Activated T-helper 2 cell treated with anti-CD3 and anti-CD28 coated beads, Interferon-gamma antibody, Interleukin-2, Interleukin-4, amounts not matched to agents 10 μg/mL and 5 μg/mL and 100 μg/mL, durations not matched to agents 14 hours and 24 hours and 36 hours (primary cell): ENCODE results near the gene NBPF4. TPM values are rescaled to one million over a fixed set of nuclear protein-coding genes. Genes with fewer than 3 reads are reported as not detected.
"Not testable (repeated sequence)": the region's sequence is repeated elsewhere in the genome, so short reads cannot be mapped to it uniquely, and the experiment has no call there.

Experiments
- DNase-seq: peaks from one replicate; pipeline ENCODE4 v3.0.0; 2021; ENCODE audit warnings: low spot score
- H3K27ac Mint-ChIP-seq: one replicate; pipeline ENCODE4 v1.8.0; 2021; ENCODE audit warnings: mixed read lengths
- H3K27me3 Mint-ChIP-seq: one replicate; pipeline ENCODE4 v1.8.0; 2021; ENCODE audit warnings: low read depth, mixed read lengths
- H3K36me3 Mint-ChIP-seq: one replicate; pipeline ENCODE4 v1.8.0; 2021; ENCODE audit warnings: low read depth, mixed read lengths
- H3K4me1 Mint-ChIP-seq: one replicate; pipeline ENCODE4 v1.8.0; 2021; ENCODE audit warnings: low read depth, mixed read lengths
- H3K4me3 Mint-ChIP-seq: one replicate; pipeline ENCODE4 v1.8.0; 2021; ENCODE audit warnings: low read depth, mild to moderate bottlenecking, moderate library complexity, mixed read lengths
- H3K9me3 Mint-ChIP-seq: one replicate; pipeline ENCODE4 v1.8.0; 2021; ENCODE audit warnings: mixed read lengths
- intact Hi-C: fragments of 100-400 bp; cut with micrococcal nuclease; formaldehyde crosslinking; loops from one replicate; pipeline ENCODE4 v1.15.1; 2023
- total RNA-seq: library from RNA; stranded (reverse); gene quantifications from 2 replicates; pipeline ENCODE4 v1.2.3, GENCODE V29; 2022

Gene NBPF4
- 0.43 and 0.97 TPM in 2 replicates for total RNA-seq

GRCh38 chr1:108243976-108244375 is at the start of gene NBPF4:
Gene NBPF4 (minus strand): TSS chr1:108244076. CDS start chr1:108243761, 315 bp downstream.
- H3K36me3 Mint-ChIP-seq, H3K27ac Mint-ChIP-seq, DNase-seq, H3K27me3 Mint-ChIP-seq, H3K4me3 Mint-ChIP-seq, intact Hi-C loops, H3K4me1 Mint-ChIP-seq, H3K9me3 Mint-ChIP-seq: not testable (repeated sequence)

GRCh38 chr1:108282528-108283257 is 38.8 kb upstream of the NBPF4 start:
- intact Hi-C loops, DNase-seq, H3K27me3 Mint-ChIP-seq, H3K36me3 Mint-ChIP-seq, H3K27ac Mint-ChIP-seq, H3K4me3 Mint-ChIP-seq, H3K4me1 Mint-ChIP-seq, H3K9me3 Mint-ChIP-seq: not testable (repeated sequence)

- H3K36me3 Mint-ChIP-seq, intact Hi-C loops, H3K4me1 Mint-ChIP-seq, H3K4me3 Mint-ChIP-seq, DNase-seq, H3K27ac Mint-ChIP-seq, H3K9me3 Mint-ChIP-seq, H3K27me3 Mint-ChIP-seq: not testable (repeated sequence)
Measured at GRCh38 chr1:108272485-108273327, 28.8 kb upstream of the NBPF4 start.

GRCh38 chr1:108267097-108267496 is 23.2 kb upstream of the NBPF4 start:
- H3K36me3 Mint-ChIP-seq, H3K27me3 Mint-ChIP-seq, DNase-seq, H3K9me3 Mint-ChIP-seq, H3K4me3 Mint-ChIP-seq, intact Hi-C loops, H3K27ac Mint-ChIP-seq, H3K4me1 Mint-ChIP-seq: not testable (repeated sequence)

GRCh38 chr1:108261967-108262366 is 18.1 kb upstream of the NBPF4 start:
- H3K36me3 Mint-ChIP-seq = not testable (repeated sequence)

GRCh38 chr1:108261519-108261918 is 17.6 kb upstream of the NBPF4 start:
- H3K27me3 Mint-ChIP-seq, H3K36me3 Mint-ChIP-seq, H3K9me3 Mint-ChIP-seq, H3K4me3 Mint-ChIP-seq, H3K27ac Mint-ChIP-seq, intact Hi-C loops, DNase-seq, H3K4me1 Mint-ChIP-seq: not testable (repeated sequence)

More at GRCh38 chr1:108261967-108262366, 18.1 kb upstream of the NBPF4 start:
- DNase-seq, H3K27me3 Mint-ChIP-seq, H3K4me3 Mint-ChIP-seq, intact Hi-C loops, H3K9me3 Mint-ChIP-seq, H3K27ac Mint-ChIP-seq, H3K4me1 Mint-ChIP-seq: not testable (repeated sequence)

- intact Hi-C loops, H3K4me1 Mint-ChIP-seq, H3K9me3 Mint-ChIP-seq, H3K4me3 Mint-ChIP-seq, H3K27ac Mint-ChIP-seq, H3K36me3 Mint-ChIP-seq, H3K27me3 Mint-ChIP-seq, DNase-seq: not testable (repeated sequence)
Measured at GRCh38 chr1:108260578-108261259, 16.8 kb upstream of the NBPF4 start.

- H3K27ac Mint-ChIP-seq, H3K36me3 Mint-ChIP-seq, H3K4me3 Mint-ChIP-seq, intact Hi-C loops, H3K9me3 Mint-ChIP-seq, H3K27me3 Mint-ChIP-seq, DNase-seq, H3K4me1 Mint-ChIP-seq: not testable (repeated sequence)
Measured at GRCh38 chr1:108255426-108255825, 11.6 kb upstream of the NBPF4 start.

GRCh38 chr1:108239426-108239825 is 4.5 kb downstream of the NBPF4 start:
- H3K36me3 Mint-ChIP-seq, H3K4me1 Mint-ChIP-seq, H3K4me3 Mint-ChIP-seq, H3K27me3 Mint-ChIP-seq, intact Hi-C loops, DNase-seq, H3K27ac Mint-ChIP-seq, H3K9me3 Mint-ChIP-seq: not testable (repeated sequence)

GRCh38 chr1:108235308-108235707 is 8.6 kb downstream of the NBPF4 start:
- H3K9me3 Mint-ChIP-seq, H3K4me3 Mint-ChIP-seq, DNase-seq, H3K36me3 Mint-ChIP-seq, H3K4me1 Mint-ChIP-seq, H3K27me3 Mint-ChIP-seq, H3K27ac Mint-ChIP-seq, intact Hi-C loops: not testable (repeated sequence)

GRCh38 chr1:108232183-108232582 is 11.7 kb downstream of the NBPF4 start:
- H3K4me3 Mint-ChIP-seq, intact Hi-C loops, H3K27me3 Mint-ChIP-seq: not testable (repeated sequence)

GRCh38 chr1:108229976-108230375 is 13.9 kb downstream of the NBPF4 start:
- H3K4me1 Mint-ChIP-seq, DNase-seq, H3K36me3 Mint-ChIP-seq, H3K4me3 Mint-ChIP-seq, intact Hi-C loops, H3K27me3 Mint-ChIP-seq, H3K27ac Mint-ChIP-seq, H3K9me3 Mint-ChIP-seq: not testable (repeated sequence)

More at GRCh38 chr1:108232183-108232582, 11.7 kb downstream of the NBPF4 start:
- not testable (repeated sequence) for DNase-seq, H3K4me1 Mint-ChIP-seq, H3K27ac Mint-ChIP-seq, H3K36me3 Mint-ChIP-seq, H3K9me3 Mint-ChIP-seq

- H3K27me3 Mint-ChIP-seq, DNase-seq, H3K4me1 Mint-ChIP-seq, H3K36me3 Mint-ChIP-seq, H3K4me3 Mint-ChIP-seq, H3K27ac Mint-ChIP-seq, intact Hi-C loops, H3K9me3 Mint-ChIP-seq: not testable (repeated sequence)
Measured at GRCh38 chr1:108227772-108228171, 16.1 kb downstream of the NBPF4 start.
